ENCODE results near the gene COL8A2.

COL8A2 gene

DNA sequence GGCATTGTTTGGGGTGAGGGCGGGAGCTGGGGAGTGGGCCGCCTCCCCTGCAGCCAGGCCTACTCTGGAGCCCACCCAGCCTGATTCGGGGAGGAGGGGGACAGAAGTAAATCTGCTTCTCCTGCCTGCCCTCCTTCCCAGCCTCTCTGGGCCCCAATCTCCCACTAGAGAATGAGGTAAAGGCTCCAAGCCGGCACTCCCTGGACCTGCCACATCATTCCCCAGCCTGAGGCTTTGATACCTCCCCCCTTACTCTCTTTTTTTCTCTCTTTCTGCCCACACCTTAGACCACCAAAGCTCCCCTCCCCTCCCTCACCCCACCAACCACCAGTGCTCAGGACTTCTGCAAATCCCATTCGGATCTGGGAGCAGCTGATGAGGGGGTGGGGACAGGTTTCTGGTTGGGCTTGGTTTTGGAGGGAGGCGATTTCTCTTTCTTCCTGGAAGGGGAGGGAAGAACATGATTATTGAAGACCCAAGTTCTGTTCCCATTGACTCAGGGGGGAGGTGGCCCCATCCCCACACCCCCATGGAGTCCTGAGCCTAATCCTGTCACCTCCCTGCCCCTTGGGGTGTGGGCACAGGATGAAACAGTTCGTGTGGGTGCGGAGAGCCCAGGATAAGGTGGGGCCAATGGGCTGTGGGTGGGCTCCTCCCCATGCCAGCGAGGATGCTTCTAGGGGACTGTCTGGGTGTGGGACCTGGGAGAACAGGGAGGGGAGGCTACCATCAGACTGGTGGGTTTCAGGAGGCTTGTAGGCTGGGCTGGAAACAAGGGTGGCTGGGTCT, 32.3 kb upstream of the COL8A2 start:
- peak; percentile 16 to 54 for DNase-seq

DNA sequence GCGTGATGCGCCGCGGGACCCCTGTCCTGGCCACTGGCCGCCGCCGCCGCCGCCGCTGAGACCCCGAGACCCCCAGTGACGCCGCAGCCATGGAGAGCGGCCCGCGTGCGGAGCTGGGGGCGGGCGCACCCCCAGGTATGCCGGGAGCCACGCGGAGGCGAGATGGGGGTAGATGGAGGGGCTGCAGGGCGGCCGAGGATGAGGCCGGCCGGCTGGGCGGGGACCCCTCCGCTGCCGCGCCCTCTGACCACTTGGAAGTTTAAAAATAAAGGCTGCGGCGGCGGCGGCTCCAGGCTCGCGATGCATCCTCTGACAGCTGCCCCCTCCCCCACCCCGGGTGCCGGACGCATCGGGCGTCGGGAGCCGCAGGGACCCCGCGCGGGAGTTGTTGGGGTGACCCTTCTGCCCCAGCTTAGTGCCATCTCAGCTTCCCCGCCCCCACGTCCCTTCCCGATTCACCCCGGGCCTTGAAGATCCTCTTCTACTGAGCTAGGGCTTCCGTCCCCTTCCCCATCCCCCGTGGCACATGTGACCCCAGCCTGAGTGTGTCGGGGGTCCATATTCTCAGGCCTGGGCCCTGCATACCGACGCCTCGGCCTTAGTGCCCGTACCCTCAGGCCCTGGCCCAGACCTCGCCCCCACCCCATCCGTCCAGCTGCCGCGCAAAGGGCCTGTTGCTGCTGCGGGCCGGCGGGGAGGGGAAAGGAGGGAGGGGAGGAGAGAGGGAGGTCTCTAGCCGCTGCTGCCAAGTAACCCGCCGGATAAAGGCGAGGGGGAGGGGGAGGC, 31.5 kb upstream of the COL8A2 start:
- peak; percentile 59 to 74 for DNase-seq

DNA sequence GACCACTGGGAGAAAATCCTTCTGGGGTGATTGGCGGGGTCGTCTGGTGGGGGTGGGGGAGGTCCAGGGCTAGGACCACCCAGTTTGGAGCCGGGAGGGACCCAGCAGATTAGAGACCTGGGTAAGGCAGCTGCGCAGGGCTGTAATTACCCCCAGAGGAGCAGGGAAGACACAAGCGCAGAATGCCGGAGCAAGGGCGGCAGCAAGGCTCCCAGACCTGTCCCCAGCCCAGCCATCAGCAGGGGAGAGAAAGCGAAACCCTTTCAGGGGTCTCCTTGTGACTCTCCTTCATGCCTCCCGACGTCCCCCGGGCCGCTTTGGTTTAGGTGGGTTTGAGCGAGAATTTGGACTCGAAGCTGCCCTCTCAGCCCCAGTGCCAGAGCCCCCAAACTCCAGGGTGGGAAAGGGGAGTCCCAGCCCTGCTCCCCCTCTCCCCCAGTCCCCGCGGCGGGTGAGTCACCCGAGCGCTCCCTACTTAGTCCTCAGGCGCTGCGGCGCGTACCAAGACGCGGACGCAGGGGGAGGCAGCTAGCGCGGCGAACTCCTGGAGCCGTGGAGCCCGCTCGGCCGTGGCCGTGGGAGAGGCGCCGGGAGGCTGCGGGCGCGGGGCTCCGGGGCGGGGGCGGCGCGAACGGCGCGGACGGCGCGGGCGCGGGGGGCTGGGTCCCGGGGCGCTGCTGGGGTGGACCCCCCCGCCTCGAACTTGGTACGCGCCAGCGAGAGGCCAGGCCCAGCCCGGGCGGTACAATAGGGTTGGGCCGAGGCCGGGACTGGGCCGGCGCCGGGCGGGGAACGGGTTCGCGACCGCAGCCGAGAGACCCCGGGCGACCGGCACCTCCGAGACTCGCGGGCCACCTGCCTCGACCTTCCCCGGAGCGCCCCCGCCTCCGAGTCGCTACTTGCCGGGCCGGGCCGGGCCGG, 30.6 kb upstream of the COL8A2 start, which contains the start of gene MAP7D1:
MAP7D1 (plus strand) TSS at position 753 of the 921 bp plus-strand sequence. CDS start 258 bp downstream, outside the sequence.
- peak; percentile 75 to 87 for DNase-seq

GRCh38 chr1:36154765-36155407, 29.9 kb upstream of the COL8A2 start:
- no peak for DNase-seq

- no peak for DNase-seq
Measured at GRCh38 chr1:36154335-36154734, 29.3 kb upstream of the COL8A2 start.

DNA sequence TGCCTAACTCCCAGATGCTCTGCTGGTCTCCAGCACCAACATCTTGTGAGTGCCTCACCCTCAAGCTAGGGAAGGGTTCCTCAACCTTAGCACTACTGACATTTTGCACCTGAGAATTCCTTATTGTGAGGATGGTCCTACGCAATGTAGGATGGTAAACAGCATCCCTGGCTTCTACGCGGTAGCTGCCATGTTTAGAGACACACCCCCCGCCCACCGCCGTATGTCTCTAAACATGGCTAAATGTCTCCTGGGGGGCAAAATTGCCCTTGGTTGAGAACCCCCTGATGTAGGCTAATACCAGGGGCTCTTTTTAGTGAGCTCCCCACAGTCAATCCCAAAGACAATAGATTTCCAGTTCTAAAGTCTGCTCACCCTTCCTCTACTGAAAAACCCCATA, 28.5 kb upstream of the COL8A2 start:
- no peak for DNase-seq

GRCh38 chr1:36151845-36152203, 26.8 kb upstream of the COL8A2 start:
- peak; percentile 37 to 58 for DNase-seq

GRCh38 chr1:36151134-36151844, 26.3 kb upstream of the COL8A2 start:
- DNase-seq = no peak

DNA sequence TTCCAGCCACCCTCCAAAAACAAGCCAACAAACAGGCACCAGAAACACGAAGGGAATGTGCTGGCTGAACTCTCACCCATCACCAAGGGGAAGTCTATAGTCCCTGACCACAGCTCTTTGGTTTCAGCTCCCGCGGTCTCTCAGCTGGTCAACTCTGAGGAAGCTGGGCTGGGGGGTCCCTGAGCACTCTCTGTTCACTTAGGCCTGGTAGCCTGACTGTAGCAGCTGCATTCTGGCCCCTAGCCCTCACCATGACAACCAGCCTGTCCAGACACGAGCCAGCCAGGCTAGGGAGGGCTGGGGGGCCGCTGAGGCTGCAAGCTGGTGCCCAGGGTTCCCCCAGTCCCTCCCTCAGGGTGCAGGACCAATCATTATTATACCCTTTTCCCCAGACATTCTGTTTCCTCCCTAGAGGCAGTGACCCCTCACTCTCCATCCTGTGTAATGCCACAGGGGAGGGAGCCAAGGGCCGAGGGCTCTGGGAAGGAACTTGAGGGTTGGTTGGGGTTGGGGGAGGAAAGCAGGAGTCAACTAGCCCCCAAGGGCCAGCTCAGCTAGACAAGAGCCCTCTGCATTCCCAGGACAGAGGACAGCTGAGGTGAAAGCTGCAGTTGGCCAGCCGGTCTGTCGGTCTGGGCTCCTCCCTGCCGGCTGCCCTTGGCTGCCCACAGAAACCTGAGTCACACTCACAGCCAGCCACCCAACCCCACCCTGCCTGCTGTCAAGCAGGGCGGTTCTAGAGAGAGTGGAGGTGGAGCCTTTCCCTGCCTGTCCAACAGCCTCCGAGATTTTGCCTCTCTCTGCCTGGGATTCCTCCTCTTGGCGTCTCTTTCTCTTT, 25.5 kb upstream of the COL8A2 start:
- peak; percentile 94 to 96 for DNase-seq

DNA sequence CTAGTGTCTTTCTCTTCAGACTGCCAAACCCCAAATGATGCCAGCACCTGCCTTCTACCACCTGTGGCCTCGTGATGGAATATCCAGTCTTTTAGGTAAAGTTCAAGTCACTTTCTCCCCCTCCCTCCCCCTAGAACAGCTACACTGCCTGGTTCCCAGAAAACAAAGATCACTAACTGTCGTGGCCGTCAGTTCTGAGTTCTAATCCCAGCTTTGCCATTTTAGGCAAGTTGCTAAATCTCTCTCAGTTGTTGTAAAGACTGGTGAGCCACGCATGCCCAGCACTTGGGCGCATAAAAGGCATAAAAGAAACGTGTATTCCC, 24.9 kb upstream of the COL8A2 start:
- DNase-seq = no peak

- DNase-seq = peak; percentile 100
Measured at GRCh38 chr1:36149237-36149972, 24.4 kb upstream of the COL8A2 start, which contains the start of gene TRAPPC3. Gene TRAPPC3, minus strand, starts transcription at chr1:36149486. Its CDS starts 108 bp downstream, at chr1:36149378.

DNA sequence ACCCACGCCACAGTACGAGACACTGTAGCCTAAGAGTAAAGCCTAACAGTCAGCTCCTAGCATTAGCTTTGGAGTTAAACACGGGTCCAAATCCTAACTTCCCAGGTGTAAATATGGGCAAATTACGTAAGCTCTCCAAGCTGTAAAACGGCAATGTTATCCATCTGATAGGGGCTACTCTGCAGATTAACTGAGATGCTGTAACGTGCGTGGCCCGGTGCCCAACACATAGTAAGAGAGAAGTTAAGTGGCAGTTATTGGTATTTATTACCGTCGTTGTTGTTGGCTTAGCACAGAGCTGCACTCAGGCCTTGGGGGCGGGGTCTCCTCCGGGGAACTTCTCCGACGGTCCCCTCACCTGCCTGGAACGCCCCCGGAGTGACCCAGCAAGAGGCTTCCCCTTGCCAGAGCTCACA, 23.8 kb upstream of the COL8A2 start:
- no peak for DNase-seq

DNA sequence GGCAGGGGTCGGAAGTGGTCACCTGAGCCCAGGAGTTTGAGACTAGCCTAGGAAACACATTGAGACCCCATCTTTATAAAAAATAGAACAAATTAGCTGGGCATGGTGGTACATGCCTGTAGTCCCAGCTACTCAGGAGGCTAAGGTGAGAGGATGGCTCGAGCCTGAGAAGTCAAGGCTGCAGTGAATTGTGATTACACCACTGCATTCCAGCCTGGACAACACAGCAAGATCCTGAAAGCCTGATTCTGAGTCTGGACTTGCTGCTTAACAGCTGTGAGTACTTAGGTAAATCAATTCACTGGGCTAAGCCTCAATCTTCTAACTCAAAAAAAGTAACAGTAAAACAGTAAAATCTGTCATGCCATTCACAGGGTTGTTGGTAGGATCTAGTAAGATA, 19.4 kb upstream of the COL8A2 start:
- no peak for DNase-seq

DNA sequence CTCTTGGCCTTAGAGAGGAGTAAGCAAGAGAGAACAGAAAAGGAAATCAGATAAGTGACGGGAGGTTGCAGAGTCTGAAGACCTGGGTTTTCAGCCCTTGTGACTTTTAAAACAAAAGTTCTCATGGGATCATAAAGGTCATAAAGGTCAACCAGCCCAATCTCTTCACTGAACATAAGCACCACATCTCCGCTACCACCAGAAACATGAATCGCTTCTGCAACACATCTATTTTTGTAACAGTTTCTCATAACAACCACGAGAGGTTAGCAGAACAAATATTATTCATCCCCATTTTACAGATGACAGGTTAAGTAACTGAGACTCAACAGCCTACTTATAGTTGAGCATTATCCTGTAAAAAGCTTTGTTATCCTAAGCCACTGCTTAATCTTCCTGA, 18.4 kb upstream of the COL8A2 start:
- DNase-seq = no peak

- no peak for DNase-seq
Measured at GRCh38 chr1:36142121-36142520, 17.1 kb upstream of the COL8A2 start.

- DNase-seq = no peak
Measured at GRCh38 chr1:36139521-36139920, 14.5 kb upstream of the COL8A2 start.

DNA sequence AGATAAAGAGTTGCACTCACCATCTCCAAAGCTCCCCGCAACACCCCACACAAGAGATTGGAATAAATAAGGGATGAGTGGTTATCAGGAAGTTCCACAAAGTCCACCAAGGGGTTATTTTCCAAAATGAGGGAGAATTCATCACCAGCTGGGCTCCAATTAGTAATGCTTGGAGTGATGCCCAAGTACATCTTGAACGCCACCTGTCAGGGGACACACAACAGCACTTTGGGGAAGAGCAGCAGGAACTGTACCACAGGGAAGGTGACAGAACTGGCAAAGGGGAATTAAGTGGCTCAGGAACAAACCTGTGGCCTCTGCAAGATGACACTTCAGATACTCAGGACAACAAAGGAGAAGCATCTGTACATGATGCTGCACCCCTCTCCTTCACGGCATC, 12.8 kb upstream of the COL8A2 start:
- no peak for DNase-seq

DNA sequence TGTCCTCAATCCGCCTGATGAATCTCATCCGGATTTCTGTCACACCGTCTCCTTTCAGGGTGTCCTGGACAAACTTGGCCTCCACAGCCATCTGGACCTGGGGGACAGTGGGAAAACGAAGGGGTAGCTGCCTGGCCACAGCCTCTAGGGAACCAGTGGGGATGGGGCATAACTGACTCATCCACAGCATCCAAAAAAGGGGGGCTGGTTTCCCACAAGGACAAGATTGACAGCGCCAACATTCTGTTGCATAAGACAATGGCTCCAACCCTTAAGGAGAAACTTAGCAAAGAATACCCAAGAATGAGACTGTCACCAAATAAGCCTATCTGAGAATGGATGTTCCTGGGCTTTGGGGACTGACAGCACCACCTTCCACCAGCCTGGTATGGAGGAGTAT, 12.2 kb upstream of the COL8A2 start:
- no peak for DNase-seq

DNA sequence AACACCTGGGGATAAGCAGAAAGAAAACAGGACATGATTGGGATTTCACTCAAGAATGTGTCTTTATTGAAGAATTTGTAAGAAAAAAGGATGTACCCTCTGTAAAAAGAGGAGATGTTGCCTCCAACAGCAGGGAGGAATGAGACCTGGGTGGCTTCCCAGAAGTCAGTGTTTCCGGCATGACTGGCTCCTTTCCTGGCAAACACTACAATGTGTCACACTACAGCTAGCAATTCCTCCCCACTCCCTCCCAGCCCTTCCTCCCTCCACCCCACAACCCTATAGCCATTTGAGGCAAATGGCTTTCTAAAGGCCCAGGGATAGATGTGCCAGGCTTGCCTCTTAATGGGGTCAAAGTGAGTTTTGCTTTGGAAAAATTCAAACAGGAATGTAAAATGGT, 11.5 kb upstream of the COL8A2 start:
- DNase-seq = no peak

DNA sequence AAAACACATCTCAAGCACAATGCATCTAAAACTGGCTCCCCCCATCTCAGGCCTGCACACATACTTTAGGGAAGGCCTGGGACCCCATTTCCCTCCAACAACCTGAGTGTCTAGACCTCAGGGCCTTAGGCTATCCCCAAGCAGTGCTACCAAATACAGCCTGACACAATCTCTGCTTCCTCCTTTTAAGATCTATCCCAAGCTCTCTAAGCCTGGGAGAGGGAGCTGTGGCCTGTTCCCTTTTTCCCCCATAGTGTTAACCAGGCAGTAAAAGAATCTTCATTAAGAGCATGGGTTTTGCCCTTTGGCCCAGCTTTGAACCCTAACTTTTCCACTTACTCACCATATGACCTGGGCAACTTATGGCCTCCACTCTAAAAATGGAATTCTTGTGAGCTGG, 10.8 kb upstream of the COL8A2 start:
- DNase-seq = peak; percentile 58 to 61

All from inflammatory macrophage (primary cell).